Activated naive CD4-positive, alpha-beta T cell treated with anti-CD3 and anti-CD28 coated beads, Interleukin-2, amount 50 U/mL, for 72 hours (primary cell): ENCODE results near the gene ORC3. TPM values are rescaled to one million over a fixed set of nuclear protein-coding genes. Genes with fewer than 3 reads are reported as not detected.

Experiments used
- ATAC-seq, 2 donors: fragments of 150-1000 bp; cut with Tn5 transposase; 2 replicates each; pipeline ENCODE4 v1.10.0; 2021; ENCODE audit warnings: mild to moderate bottlenecking in 2 of 2, moderate library complexity in 2 of 2
- DNase-seq, 2 donors: peaks; one replicate each; pipeline ENCODE4 v3.0.0; 2021 to 2022; ENCODE audit warnings: low spot score in 2 of 2
- H3K27ac Mint-ChIP-seq, 2 donors: one replicate each; pipeline ENCODE4 v1.8.0; 2022; ENCODE audit warnings: mild to moderate bottlenecking in 2 of 2, mixed read lengths in 2 of 2
- H3K36me3 Mint-ChIP-seq, 2 donors: one replicate each; pipeline ENCODE4 v1.8.0; 2022; ENCODE audit warnings: mixed read lengths in 2 of 2
- H3K9me3 Mint-ChIP-seq, 2 donors: one replicate each; pipeline ENCODE4 v1.8.0; 2022; ENCODE audit warnings: mixed read lengths in 2 of 2
- total RNA-seq, 2 donors: library from RNA; stranded (reverse); gene quantifications; one replicate each; pipeline ENCODE4 v1.2.3, GENCODE V29; 2022

ORC3 gene
- total RNA-seq, 2 donors from 2014 or later = 41.6 to 42.5 TPM

DNA sequence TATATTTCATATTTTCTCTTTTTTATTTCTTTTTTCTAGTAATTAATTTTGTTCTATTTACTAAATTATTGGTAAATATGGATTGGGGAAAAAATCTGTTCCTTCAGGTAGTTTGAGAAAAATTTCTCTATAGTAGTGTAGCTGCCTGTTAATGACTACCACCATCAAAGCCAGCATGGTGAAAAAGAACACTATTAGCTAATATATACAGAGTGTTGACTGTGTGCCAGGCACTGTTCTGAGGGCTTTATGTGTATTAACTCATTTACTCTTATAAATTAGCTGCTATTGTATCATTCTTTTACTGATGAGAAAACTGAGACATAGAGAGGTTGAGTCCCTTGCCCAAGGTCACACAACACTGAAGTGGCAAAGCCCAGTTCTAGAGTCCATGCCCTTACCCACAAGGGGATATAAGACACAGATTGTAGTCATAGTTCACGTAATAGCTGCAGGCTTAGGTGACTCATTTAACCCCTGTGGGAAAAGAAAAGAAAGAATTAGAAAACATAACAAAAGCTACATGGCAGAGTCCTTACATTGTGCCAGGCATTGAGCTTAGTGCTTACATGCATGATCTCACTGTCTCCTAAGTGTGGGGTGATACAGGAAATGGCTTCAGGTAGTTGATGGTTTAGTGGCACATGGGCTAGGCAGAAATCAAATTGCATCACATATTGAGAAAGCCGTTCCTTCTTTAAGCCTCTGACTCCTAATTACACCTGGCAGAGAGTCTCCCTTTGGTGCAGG lies 124.3 kb downstream of the ORC3 start:
- no peak overlapping the region for H3K27ac Mint-ChIP-seq
- DNase-seq = no peak
- H3K9me3 Mint-ChIP-seq = no peaks in the 10 kb centered on the region
- H3K36me3 Mint-ChIP-seq = no peaks in the 10 kb centered on the region
- peak; percentile 82 to 90 for ATAC-seq

Other genes with a start within 250 kb of the ORC3 start
- gene C6orf163, start 245.3 kb upstream of the ORC3 start, total RNA-seq = 1 to 10 TPM in 1 of 2 donors, under 1 TPM in 1; 0.64 to 2.7 TPM
- not detected for gene CFAP206, start 182.2 kb upstream of the ORC3 start, total RNA-seq
- gene SLC35A1, start 117.2 kb upstream of the ORC3 start, total RNA-seq = 10 to 100 TPM in 1 of 2 donors, 1 to 10 TPM in 1; 1.5 to 10.8 TPM
- gene RARS2, start 148 bp upstream of the ORC3 start, total RNA-seq = 10 to 100 TPM; 22.5 to 27.3 TPM
- 10 to 100 TPM; 48.8 to 63.4 TPM for gene AKIRIN2, start 112.1 kb downstream of the ORC3 start, total RNA-seq